AG04449 (cell line): ENCODE data around the gene GLT6D1.

Source experiments
- CTCF ChIA-PET: fragments of 350-600 bp; formaldehyde crosslinking; extraction: SDS; loops from one replicate; lab custom pipeline; 2021; ENCODE audit warnings: antibody characterized with exemption; lab: Yijun Ruan, JAX
- POLR2A ChIA-PET: fragments of 400-600, 350-600 bp; formaldehyde crosslinking; extraction: SDS; loops from one replicate; lab custom pipeline; 2020; ENCODE audit warnings: antibody characterized with exemption, inconsistent platforms; lab: Yijun Ruan, JAX
- DNase-seq: peaks from one replicate; pipeline ENCODE4 v3.0.0-alpha.2; 2010; ENCODE audit warnings: low read depth, low spot score
- H3K4me3 ChIP-seq: 2 replicates; pipeline ENCODE4 v1.5.1; 2011; ENCODE audit warnings: low read depth, mild to moderate bottlenecking, control low read depth, low read length
- CTCF ChIP-seq: IDR thresholded peaks from one replicate; pipeline ENCODE4 v1.5.1; 2011; ENCODE audit warnings: mild to moderate bottlenecking, moderate library complexity, low read length, control low read depth, inconsistent platforms; ENCODE audit not compliant: insufficient read depth; ENCODE audit errors: missing control alignments

GLT6D1 gene

GRCh38 chr9:135617991-135618411 is 21.3 kb downstream of the GLT6D1 start:
- DNase-seq = no peak
- H3K4me3 ChIP-seq = no peak overlapping the region
- POLR2A ChIA-PET = no interaction called here
- CTCF ChIA-PET = interaction anchor here (5.4 kb wide), 1 partner anchor 16 kb away, joined by 23 read pairs; no protein-coding TSS in a partner anchor
- TF ChIP-seq CTCF = no peak

GRCh38 chr9:135617538-135617900 is 21.8 kb downstream of the GLT6D1 start:
- H3K4me3 ChIP-seq = no peak overlapping the region
- ChIA-PET CTCF (interaction anchor here (5.4 kb wide), 1 partner anchor 16 kb away, joined by 23 read pairs; no protein-coding TSS in a partner anchor), POLR2A (no interaction called here)
- DNase-seq = no peak
- TF ChIP-seq CTCF = no peak

GRCh38 chr9:135616619-135617537 is 22.5 kb downstream of the GLT6D1 start:
- POLR2A ChIA-PET = no interaction called here
- TF ChIP-seq CTCF = no peak

GRCh38 chr9:135615666-135616618 is 23.4 kb downstream of the GLT6D1 start:
- no peak for TF ChIP-seq CTCF
- CTCF ChIA-PET = interaction anchor here (5.4 kb wide), 1 partner anchor 14 kb away, joined by 23 read pairs; no protein-coding TSS in a partner anchor
- no peak overlapping the region for H3K4me3 ChIP-seq
- POLR2A ChIA-PET = no interaction called here
- DNase-seq = no peak

More at GRCh38 chr9:135616619-135617537, 22.5 kb downstream of the GLT6D1 start:
- CTCF ChIA-PET = interaction anchor here (0.7 to 5.4 kb wide), 2 partner anchors 11 to 15 kb away, joined by 3 to 23 read pairs; no protein-coding TSS in a partner anchor
- DNase-seq = no peak
- no peak overlapping the region for H3K4me3 ChIP-seq

GRCh38 chr9:135614821-135615665 is 24.3 kb downstream of the GLT6D1 start:
- H3K4me3 ChIP-seq = no peak overlapping the region
- ChIA-PET CTCF (interaction anchor here (1.5 to 5.4 kb wide), 2 partner anchors 13 to 507 kb away, joined by 4 to 23 read pairs; no protein-coding TSS in a partner anchor), POLR2A (no interaction called here)
- no peak for TF ChIP-seq CTCF
- no peak for DNase-seq
